A673 (cell line): Measurements from ENCODE around the gene FGF22. TPM values are rescaled to one million over a fixed set of nuclear protein-coding genes. Genes with fewer than 3 reads are reported as not detected.
A peak's percentile ranks its signal among the peaks of the same experiment; 100 is the strongest.

ENCODE experiments used
- BruUV-seq: library from RNA; stranded (reverse); fragments of 400-500 nt; replicated peaks from 2 replicates; lab custom pipeline; 2021; lab: Mats Ljungman, UMichigan
- CTCF ChIA-PET: fragments of 300-600 bp; sonication (Branson Sonifier 250); formaldehyde crosslinking; loops from one replicate; lab custom pipeline; 2022; ENCODE audit warnings: antibody characterized with exemption; lab: Charles Lee
- POLR2A ChIA-PET: fragments of 300-600 bp; sonication (Branson Sonifier 250); formaldehyde crosslinking; loops from one replicate; lab custom pipeline; 2022; ENCODE audit warnings: antibody characterized with exemption; ENCODE audit not compliant: low non-redundant PET; lab: Charles Lee
- DNase-seq: peaks from one replicate; pipeline ENCODE4 v3.0.0-alpha.2; 2015; ENCODE audit warnings: low spot score
- H3K27ac ChIP-seq: fragments of 200-600 bp; sonication (generic); 2 replicates; pipeline ENCODE4 v1.5.1; 2016; ENCODE audit warnings: mixed run types, low read depth, mild to moderate bottlenecking, mixed read lengths, antibody characterized with exemption, low read length; ENCODE audit not compliant: poor library complexity, severe bottlenecking
- H3K27me3 ChIP-seq: fragments of 200-600 bp; sonication (generic); replicated peaks from 2 replicates; pipeline ENCODE4 v1.6.1; 2017; ENCODE audit warnings: mixed run types, low read depth, mild to moderate bottlenecking, mixed read lengths, antibody characterized with exemption, low read length; ENCODE audit not compliant: insufficient read depth, poor library complexity
- H3K36me3 ChIP-seq: fragments of 200-600 bp; sonication (generic); 2 replicates; pipeline ENCODE4 v1.6.1; 2016; ENCODE audit warnings: mixed run types, mild to moderate bottlenecking, mixed read lengths, antibody characterized with exemption, low read length; ENCODE audit not compliant: insufficient read depth, poor library complexity, severe bottlenecking
- H3K4me1 ChIP-seq: fragments of 200-600 bp; sonication (generic); 2 replicates; pipeline ENCODE4 v1.6.1; 2017; ENCODE audit warnings: mixed run types, mild to moderate bottlenecking, mixed read lengths, antibody characterized with exemption, low read length; ENCODE audit not compliant: insufficient read depth, poor library complexity, severe bottlenecking
- H3K4me3 ChIP-seq: fragments of 200-600 bp; sonication (generic); 2 replicates; pipeline ENCODE4 v1.5.1; 2016; ENCODE audit warnings: low read depth, mixed run types, mild to moderate bottlenecking, mixed read lengths, low read length; ENCODE audit not compliant: poor library complexity, severe bottlenecking
- H3K9me3 ChIP-seq: fragments of 200-600 bp; sonication (generic); 2 replicates; pipeline ENCODE4 v1.6.1; 2016; ENCODE audit warnings: mixed run types, low read depth, mild to moderate bottlenecking, mixed read lengths, antibody characterized with exemption, low read length; ENCODE audit not compliant: poor library complexity, severe bottlenecking
- EZH2 ChIP-seq: fragments of 200-600 bp; sonication (generic); IDR thresholded peaks from 2 replicates; pipeline ENCODE4 v1.6.1; 2017; ENCODE audit warnings: borderline replicate concordance, low read depth, mild to moderate bottlenecking, mixed read lengths, antibody characterized with exemption, low read length; ENCODE audit not compliant: poor library complexity, severe bottlenecking
- intact Hi-C: fragments of 100-400 bp; cut with micrococcal nuclease; formaldehyde crosslinking; loops from one replicate; pipeline ENCODE4 v1.10.0; 2022; ENCODE audit not compliant: unreplicated experiment
- total RNA-seq: library from RNA; stranded (reverse); gene quantifications from 2 replicates; pipeline ENCODE4 v1.2.3, GENCODE V29; 2021
- TF ChIP-seq, protein P1 (sequence below): fragments of 300-800, 200-600 bp; sonication (generic); conservative IDR thresholded peaks from 2 replicates; pipeline ENCODE4 v1.5.1; 2017; ENCODE audit warnings: low read depth, mild to moderate bottlenecking, antibody characterized with exemption, low read length, moderate library complexity, mixed read lengths

FGF22 gene
- total RNA-seq, 1 experiment from 2014 or later = 0.19 TPM

DNA sequence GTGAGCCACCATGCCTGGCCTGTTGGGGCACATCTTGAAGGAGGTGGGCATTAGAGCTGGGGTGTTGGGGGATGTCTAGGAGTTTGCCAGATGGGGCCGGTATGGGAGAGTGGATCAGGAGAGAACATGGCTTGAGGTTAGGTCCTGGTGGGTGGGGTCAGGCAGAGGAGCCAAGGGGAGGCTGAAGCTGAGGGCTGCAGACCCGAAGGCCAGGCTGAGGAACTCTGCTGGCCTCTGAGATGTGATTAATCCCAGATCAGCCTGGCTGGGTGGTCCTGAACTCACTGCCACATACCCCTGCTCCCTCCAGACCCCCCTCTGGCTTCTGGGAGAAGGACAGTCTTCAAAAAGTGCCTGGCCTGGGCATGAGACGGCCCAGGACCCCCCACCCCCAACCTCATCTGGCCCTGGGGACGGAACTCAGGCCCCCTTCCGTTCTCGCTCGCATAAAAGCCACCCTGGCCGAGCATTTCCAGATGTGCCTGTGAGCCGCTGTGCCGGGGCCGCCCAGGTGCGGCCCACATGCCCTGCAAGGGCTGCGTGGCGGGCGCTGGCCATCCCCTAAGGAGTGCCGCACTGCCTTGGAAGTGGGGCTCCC, 39.2 kb downstream of the FGF22 start:
- Histone ChIP-seq H3K9me3 (no peaks in the 10 kb centered on the region), H3K4me3 (peak overlapping the region; percentile 94), H3K36me3 (no peaks in the 10 kb centered on the region), H3K27ac (no peak overlapping the region), H3K4me1 (peaks cover 27% of the 10 kb centered on the region), H3K27me3 (peaks cover 7% of the 10 kb centered on the region)
- TF ChIP-seq, protein P1, sequence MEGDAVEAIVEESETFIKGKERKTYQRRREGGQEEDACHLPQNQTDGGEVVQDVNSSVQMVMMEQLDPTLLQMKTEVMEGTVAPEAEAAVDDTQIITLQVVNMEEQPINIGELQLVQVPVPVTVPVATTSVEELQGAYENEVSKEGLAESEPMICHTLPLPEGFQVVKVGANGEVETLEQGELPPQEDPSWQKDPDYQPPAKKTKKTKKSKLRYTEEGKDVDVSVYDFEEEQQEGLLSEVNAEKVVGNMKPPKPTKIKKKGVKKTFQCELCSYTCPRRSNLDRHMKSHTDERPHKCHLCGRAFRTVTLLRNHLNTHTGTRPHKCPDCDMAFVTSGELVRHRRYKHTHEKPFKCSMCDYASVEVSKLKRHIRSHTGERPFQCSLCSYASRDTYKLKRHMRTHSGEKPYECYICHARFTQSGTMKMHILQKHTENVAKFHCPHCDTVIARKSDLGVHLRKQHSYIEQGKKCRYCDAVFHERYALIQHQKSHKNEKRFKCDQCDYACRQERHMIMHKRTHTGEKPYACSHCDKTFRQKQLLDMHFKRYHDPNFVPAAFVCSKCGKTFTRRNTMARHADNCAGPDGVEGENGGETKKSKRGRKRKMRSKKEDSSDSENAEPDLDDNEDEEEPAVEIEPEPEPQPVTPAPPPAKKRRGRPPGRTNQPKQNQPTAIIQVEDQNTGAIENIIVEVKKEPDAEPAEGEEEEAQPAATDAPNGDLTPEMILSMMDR = no peak
- no peak for TF ChIP-seq EZH2
- no TSS peak for BruUV-seq
- ChIA-PET POLR2A (no interaction called here), CTCF (no interaction called here)
- DNase-seq = no peak
- intact Hi-C loops = no loop called here

DNA sequence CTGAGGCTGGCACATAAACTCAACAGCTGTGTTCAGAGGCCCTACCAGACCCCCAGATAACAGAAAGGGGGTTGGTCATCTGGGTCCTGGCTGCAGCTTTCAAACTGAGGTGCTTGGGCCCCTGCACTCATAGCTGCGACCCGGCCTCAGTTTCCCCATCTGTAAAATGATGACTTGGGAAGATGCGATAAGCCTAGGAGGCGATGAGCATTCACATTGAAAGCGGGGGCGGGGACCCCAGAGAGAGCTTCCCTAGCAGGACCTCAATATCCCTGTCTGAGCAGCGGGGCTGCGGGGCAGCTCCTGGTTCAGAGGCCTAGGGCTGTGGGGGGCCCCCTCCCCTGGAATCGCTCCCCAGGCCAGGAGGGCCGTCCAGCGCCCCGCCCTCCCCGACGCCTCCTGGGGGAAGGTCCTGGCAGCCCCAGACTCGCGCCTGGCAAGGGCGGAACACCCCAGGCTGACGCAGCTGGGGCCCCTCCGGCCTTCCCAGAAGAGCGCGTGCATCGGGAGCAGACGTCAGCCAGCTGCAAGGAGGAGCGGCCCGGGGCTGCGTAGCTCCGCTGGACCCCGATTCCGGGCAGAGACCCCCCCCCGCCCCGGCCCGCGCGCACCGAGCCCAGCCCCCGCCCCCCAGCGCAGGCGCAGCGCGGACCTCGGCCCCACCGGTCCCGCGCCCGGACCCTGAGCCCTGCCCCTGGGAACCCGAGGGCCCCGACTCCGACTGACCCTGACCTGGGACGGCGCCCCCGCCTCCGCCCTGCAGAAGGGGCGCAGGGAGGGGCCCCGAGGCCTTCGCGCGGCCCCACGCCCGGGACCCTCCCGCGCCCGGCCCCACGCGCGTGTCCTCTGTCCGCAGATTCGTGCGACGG, 40.0 kb downstream of the FGF22 start:
- TF ChIP-seq, protein P1 = no peak
- no peak for TF ChIP-seq EZH2
- no peaks in the 10 kb centered on the region for H3K36me3 ChIP-seq
- peaks cover 7% of the 10 kb centered on the region for H3K27me3 ChIP-seq
- peaks cover 27% of the 10 kb centered on the region for H3K4me1 ChIP-seq
- intact Hi-C loops = no loop called here
- H3K4me3 ChIP-seq = peak overlapping the region; percentile 94
- no peaks in the 10 kb centered on the region for H3K9me3 ChIP-seq
- DNase-seq = peak; percentile 62
- CTCF ChIA-PET = no interaction called here
- H3K27ac ChIP-seq = peak overlapping the region; percentile 97
- BruUV-seq = TSS peak; percentile 44
- POLR2A ChIA-PET = interaction anchor here (0.9 kb wide), 1 partner anchor 32 kb away, joined by 3 read pairs; no protein-coding TSS in a partner anchor

DNA sequence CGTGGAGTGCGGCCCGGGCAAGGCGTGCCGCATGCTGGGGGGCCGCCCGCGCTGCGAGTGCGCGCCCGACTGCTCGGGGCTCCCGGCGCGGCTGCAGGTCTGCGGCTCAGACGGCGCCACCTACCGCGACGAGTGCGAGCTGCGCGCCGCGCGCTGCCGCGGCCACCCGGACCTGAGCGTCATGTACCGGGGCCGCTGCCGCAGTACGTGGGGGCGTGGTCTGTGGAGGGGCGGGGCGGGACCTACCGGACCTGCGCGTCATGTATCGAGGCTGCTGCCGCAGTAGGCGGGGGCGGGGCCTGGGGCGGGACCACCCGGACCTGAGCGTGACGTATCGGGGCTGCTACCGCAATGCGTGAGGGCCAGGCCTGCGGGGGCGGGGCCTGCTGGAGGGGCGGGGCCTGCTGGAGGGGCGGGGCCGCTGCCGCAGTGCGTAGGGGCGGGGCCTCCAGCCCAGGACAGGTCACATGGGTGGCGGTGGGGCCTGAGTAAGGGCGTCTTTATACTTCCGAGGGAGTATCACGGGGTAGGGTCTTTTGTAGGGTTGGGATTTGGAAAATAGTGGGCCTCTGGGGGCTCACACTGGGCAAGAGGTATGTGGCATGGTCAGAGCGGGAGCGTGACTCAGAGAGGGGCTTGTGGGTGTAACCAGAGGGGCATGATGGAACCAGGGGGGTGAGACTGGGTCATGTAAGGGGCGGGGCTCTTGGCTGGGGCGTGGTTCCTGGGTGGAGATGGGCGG, 40.8 kb downstream of the FGF22 start:
- BruUV-seq = no TSS peak
- ChIA-PET POLR2A (interaction anchor here (0.6 to 0.9 kb wide), 5 partner anchors 33 to 118 kb away, joined by 3 to 9 read pairs (median 3); no protein-coding TSS in a partner anchor), CTCF (interaction anchor here (0.6 to 1.0 kb wide), 2 partner anchors 12 to 28 kb away, joined by 3 to 6 read pairs; partner anchors contain the start of gene PALM)
- no peaks in the 10 kb centered on the region for H3K36me3 ChIP-seq
- peak overlapping the region; percentile 94 for H3K4me3 ChIP-seq
- no peak for TF ChIP-seq EZH2
- TF ChIP-seq, protein P1 = peak; percentile 52
- peak; percentile 98 for DNase-seq
- peak overlapping the region; percentile 97 for H3K27ac ChIP-seq
- peaks cover 7% of the 10 kb centered on the region for H3K27me3 ChIP-seq
- peaks cover 24% of the 10 kb centered on the region for H3K4me1 ChIP-seq
- no peaks in the 10 kb centered on the region for H3K9me3 ChIP-seq
- intact Hi-C loops = no loop called here
